HepG2 (cell line): ENCODE data around the gene GMEB1. TPM values are rescaled to one million over a fixed set of nuclear protein-coding genes. Genes with fewer than 3 reads are reported as not detected.
A peak's percentile ranks its signal among the peaks of the same experiment; 100 is the strongest.

Experiments
- BORCS8-MEF2B ChIP-seq: sonication (generic); formaldehyde crosslinking; IDR thresholded peaks from 2 replicates; pipeline ENCODE4 v1.8.0; 2022; ENCODE audit warnings: mild to moderate bottlenecking, missing genetic modification reagents
- CHD2 ChIP-seq: IDR thresholded peaks from 2 replicates; pipeline ENCODE4 v1.6.1; 2011; ENCODE audit warnings: low read depth, low read length, improper control_type of control experiment
- DZIP1 ChIP-seq: sonication (generic); formaldehyde crosslinking; IDR thresholded peaks from 2 replicates; pipeline ENCODE4 v1.5.0; 2020; ENCODE audit warnings: mild to moderate bottlenecking, missing genetic modification reagents
- FLYWCH1 ChIP-seq: sonication (generic); formaldehyde crosslinking; IDR thresholded peaks from 2 replicates; pipeline ENCODE4 v1.8.1; 2023; ENCODE audit warnings: mild to moderate bottlenecking, missing genetic modification reagents
- PCBP2 ChIP-seq: fragments of 200-400 bp; formaldehyde crosslinking; optimal IDR thresholded peaks from 2 replicates; pipeline ENCODE3; 2018; ENCODE audit warnings: low read length, low read depth; ENCODE audit not compliant: poor library complexity, severe bottlenecking
- SIX4 ChIP-seq: sonication (generic); formaldehyde crosslinking; IDR thresholded peaks from 2 replicates; pipeline ENCODE4 v1.4.0; 2020; ENCODE audit warnings: missing genetic modification reagents
- WIZ ChIP-seq: sonication (generic); formaldehyde crosslinking; IDR thresholded peaks from 2 replicates; pipeline ENCODE4 v1.5.1; 2020; ENCODE audit warnings: mild to moderate bottlenecking, missing genetic modification reagents
- ZNF557 ChIP-seq: sonication (generic); formaldehyde crosslinking; IDR thresholded peaks from 2 replicates; pipeline ENCODE4 v1.4.0; 2020; ENCODE audit warnings: missing genetic modification reagents
- ZNF780A ChIP-seq: sonication (generic); formaldehyde crosslinking; IDR thresholded peaks from 2 replicates; pipeline ENCODE4 v1.8.0; 2022; ENCODE audit warnings: mild to moderate bottlenecking, missing genetic modification reagents, moderate library complexity
- ZSCAN9 ChIP-seq: IDR thresholded peaks from 2 replicates; pipeline ENCODE4 v1.6.1; 2016; ENCODE audit warnings: borderline replicate concordance
- polyA plus RNA-seq, 8 experiments: library from polyadenylated mRNA; depleted of rRNA in 3 of 8; stranded (reverse) in 7 of 8; unstranded in 1 of 8; fragments of >200 nt; fragmentation: Illumina TruSeq in 4 of 8; extraction: Trizol in 4 of 8; gene quantifications; 2 replicates each; pipeline versions ENCODE4 v1.2.1 to v1.2.3, GENCODE V29; 2011 to 2016; ENCODE audit warnings: low read depth in 4 of 8, missing spikeins in 1 of 8, mixed read lengths in 1 of 8; ENCODE audit not compliant: insufficient read depth in 1 of 8
- total RNA-seq, 5 experiments: library from RNA; depleted of rRNA; stranded (reverse); fragments of >200 nt; fragmentation: Illumina TruSeq; extraction: Trizol; gene quantifications; 2 replicates each; pipeline ENCODE4 v1.2.3, GENCODE V29; 2016; ENCODE audit warnings: low read depth in 1 of 5
- TF ChIP-seq, protein P1 (sequence below): sonication (generic); formaldehyde crosslinking; conservative IDR thresholded peaks from 2 replicates; pipeline ENCODE4 v1.8.0; 2022; ENCODE audit warnings: mild to moderate bottlenecking, moderate library complexity, missing genetic modification reagents
- TF ChIP-seq, protein P2 (sequence below), 2 experiments: IDR thresholded peaks; 2 replicates each; pipeline ENCODE4 v1.6.1; 2011 to 2012; ENCODE audit warnings: low read length in 2 of 2, borderline replicate concordance in 1 of 2, low read depth in 1 of 2, mild to moderate bottlenecking in 1 of 2, moderate library complexity in 1 of 2
- TF ChIP-seq, protein P3 (sequence below), 2 experiments: sonication (generic) in 1 of 2; formaldehyde crosslinking in 1 of 2; IDR thresholded peaks; 2 replicates each; pipeline versions ENCODE4 v1.5.1 to v1.6.1; 2011 to 2020; ENCODE audit warnings: borderline replicate concordance in 1 of 2, low read depth in 1 of 2, low read length in 1 of 2, mild to moderate bottlenecking in 1 of 2, missing genetic modification reagents in 1 of 2, moderate library complexity in 1 of 2
- TF ChIP-seq, protein P4 (sequence below), 2 experiments: sonication (generic) in 1 of 2; formaldehyde crosslinking in 1 of 2; IDR thresholded peaks; 2 replicates each; pipeline versions ENCODE4 v1.4.0 to v1.6.1; 2018 to 2020; ENCODE audit warnings: missing genetic modification reagents in 2 of 2, borderline replicate concordance in 1 of 2, low read depth in 1 of 2, mild to moderate bottlenecking in 1 of 2, missing biosample characterization in 1 of 2

Gene GMEB1
- total and polyA plus RNA-seq, 2 of the 13 experiments (the other 11 are each of a cell fraction or from before 2014, with no cell fraction given), result 3.0 to 6.0 TPM

DNA sequence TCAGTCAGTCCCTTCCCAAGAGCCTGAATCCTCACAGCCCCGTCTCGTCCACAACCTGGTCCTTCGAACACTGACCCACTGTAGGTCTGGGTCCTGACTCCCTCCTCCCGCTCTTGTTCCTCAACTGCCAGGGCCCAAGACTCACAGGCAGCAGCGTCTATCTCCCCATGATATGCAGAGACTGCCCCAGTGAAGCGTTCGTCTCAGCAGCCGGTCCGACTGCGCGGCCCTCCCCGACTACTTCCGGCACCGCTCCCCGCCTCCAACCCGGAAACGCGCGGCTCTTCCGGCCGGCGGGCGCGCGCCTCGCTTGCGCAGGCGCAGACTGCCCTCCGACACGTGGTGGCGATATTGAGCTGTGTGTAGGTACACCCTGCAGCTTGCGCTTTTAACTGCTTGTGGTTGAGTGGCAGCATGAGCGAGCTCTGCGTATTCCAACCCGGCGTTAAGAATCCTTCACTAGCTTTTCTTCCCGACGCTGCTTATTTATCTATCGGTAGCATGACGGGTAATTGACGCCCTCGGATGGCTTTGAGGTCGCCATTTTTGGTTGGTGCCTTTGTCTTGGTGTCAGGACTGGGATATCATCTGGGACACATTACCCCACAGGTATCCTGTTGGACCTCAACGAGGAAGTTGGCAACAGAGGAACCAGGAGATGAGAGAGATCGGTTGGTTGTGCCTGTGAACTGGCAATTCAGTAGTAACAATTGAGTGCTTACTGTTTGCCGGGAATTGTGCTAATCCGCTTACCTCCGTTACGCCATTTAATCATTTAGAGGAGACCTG is 25.5 kb upstream of the GMEB1 start, which contains the start of gene TAF12 (continued):
- TF ChIP-seq DZIP1 (CRISPR knock-in tag), result no peak
- TF ChIP-seq PCBP2, result no peak
- peak; percentile 45; the same call in 1 of the 2 replicates for TF ChIP-seq ZNF557 (CRISPR knock-in tag)
- TF ChIP-seq, protein P1, sequence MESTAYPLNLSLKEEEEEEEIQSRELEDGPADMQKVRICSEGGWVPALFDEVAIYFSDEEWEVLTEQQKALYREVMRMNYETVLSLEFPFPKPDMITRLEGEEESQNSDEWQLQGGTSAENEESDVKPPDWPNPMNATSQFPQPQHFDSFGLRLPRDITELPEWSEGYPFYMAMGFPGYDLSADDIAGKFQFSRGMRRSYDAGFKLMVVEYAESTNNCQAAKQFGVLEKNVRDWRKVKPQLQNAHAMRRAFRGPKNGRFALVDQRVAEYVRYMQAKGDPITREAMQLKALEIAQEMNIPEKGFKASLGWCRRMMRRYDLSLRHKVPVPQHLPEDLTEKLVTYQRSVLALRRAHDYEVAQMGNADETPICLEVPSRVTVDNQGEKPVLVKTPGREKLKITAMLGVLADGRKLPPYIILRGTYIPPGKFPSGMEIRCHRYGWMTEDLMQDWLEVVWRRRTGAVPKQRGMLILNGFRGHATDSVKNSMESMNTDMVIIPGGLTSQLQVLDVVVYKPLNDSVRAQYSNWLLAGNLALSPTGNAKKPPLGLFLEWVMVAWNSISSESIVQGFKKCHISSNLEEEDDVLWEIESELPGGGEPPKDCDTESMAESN (CRISPR knock-in tag), result peak; percentile 68; the same call in 1 of the 2 replicates
- TF ChIP-seq FLYWCH1 (CRISPR knock-in tag), result no peak
- peak; percentile 49; the same call in 1 of the 2 replicates for TF ChIP-seq ZNF780A (CRISPR knock-in tag)
- TF ChIP-seq, protein P2, sequence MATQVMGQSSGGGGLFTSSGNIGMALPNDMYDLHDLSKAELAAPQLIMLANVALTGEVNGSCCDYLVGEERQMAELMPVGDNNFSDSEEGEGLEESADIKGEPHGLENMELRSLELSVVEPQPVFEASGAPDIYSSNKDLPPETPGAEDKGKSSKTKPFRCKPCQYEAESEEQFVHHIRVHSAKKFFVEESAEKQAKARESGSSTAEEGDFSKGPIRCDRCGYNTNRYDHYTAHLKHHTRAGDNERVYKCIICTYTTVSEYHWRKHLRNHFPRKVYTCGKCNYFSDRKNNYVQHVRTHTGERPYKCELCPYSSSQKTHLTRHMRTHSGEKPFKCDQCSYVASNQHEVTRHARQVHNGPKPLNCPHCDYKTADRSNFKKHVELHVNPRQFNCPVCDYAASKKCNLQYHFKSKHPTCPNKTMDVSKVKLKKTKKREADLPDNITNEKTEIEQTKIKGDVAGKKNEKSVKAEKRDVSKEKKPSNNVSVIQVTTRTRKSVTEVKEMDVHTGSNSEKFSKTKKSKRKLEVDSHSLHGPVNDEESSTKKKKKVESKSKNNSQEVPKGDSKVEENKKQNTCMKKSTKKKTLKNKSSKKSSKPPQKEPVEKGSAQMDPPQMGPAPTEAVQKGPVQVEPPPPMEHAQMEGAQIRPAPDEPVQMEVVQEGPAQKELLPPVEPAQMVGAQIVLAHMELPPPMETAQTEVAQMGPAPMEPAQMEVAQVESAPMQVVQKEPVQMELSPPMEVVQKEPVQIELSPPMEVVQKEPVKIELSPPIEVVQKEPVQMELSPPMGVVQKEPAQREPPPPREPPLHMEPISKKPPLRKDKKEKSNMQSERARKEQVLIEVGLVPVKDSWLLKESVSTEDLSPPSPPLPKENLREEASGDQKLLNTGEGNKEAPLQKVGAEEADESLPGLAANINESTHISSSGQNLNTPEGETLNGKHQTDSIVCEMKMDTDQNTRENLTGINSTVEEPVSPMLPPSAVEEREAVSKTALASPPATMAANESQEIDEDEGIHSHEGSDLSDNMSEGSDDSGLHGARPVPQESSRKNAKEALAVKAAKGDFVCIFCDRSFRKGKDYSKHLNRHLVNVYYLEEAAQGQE (IDR thresholded peaks at IDR 0.05; ENCODE audit: borderline replicate concordance in 1 of 2, low read depth in 1 of 2, low read length in 2 of 2), result no peak
- 0 out of 2 replicates have a peak, but pooled peaks have one; percentile 40 for TF ChIP-seq CHD2
- TF ChIP-seq BORCS8-MEF2B (CRISPR knock-in tag), result peak; percentile 72; the same call in 1 of the 2 replicates
- TF ChIP-seq ZSCAN9 (CRISPR knock-in tag), result 0 out of 2 replicates have a peak, but pooled peaks have one; percentile 56
- TF ChIP-seq WIZ (CRISPR knock-in tag), result no peak
- TF ChIP-seq, protein P3, sequence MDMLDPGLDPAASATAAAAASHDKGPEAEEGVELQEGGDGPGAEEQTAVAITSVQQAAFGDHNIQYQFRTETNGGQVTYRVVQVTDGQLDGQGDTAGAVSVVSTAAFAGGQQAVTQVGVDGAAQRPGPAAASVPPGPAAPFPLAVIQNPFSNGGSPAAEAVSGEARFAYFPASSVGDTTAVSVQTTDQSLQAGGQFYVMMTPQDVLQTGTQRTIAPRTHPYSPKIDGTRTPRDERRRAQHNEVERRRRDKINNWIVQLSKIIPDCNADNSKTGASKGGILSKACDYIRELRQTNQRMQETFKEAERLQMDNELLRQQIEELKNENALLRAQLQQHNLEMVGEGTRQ (IDR thresholded peaks at IDR 0.05; ENCODE audit: low read depth, low read length), result peak; percentile 78
- TF ChIP-seq, protein P3 (CRISPR knock-in tag; IDR thresholded peaks at IDR 0.05; ENCODE audit: borderline replicate concordance), result peak; percentile 81
- TF ChIP-seq, protein P4, sequence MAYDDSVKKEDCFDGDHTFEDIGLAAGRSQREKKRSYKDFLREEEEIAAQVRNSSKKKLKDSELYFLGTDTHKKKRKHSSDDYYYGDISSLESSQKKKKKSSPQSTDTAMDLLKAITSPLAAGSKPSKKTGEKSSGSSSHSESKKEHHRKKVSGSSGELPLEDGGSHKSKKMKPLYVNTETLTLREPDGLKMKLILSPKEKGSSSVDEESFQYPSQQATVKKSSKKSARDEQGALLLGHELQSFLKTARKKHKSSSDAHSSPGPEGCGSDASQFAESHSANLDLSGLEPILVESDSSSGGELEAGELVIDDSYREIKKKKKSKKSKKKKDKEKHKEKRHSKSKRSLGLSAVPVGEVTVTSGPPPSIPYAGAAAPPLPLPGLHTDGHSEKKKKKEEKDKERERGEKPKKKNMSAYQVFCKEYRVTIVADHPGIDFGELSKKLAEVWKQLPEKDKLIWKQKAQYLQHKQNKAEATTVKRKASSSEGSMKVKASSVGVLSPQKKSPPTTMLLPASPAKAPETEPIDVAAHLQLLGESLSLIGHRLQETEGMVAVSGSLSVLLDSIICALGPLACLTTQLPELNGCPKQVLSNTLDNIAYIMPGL (CRISPR knock-in tag; IDR thresholded peaks at IDR 0.05; ENCODE audit: borderline replicate concordance in 1 of 2, low read depth in 1 of 2), result peak; percentile 77 to 91
- TF ChIP-seq SIX4 (CRISPR knock-in tag), result peak; percentile 28; the same call in 1 of the 2 replicates
